HG03469 (cell line): ENCODE results near the gene GMEB2.
A peak's percentile ranks its signal among the peaks of the same experiment; 100 is the strongest.
"Not testable (repeated sequence)": the region's sequence is repeated elsewhere in the genome, so short reads cannot be mapped to it uniquely, and the experiment has no call there.

ENCODE experiments used
- ATAC-seq: cut with Tn5 transposase; IDR thresholded peaks from one replicate; pipeline ENCODE4 v1.9.1; 2021; ENCODE audit warnings: mild to moderate bottlenecking, moderate library complexity, moderate number of reproducible peaks; ENCODE audit not compliant: unreplicated experiment

The GMEB2 gene

DNA sequence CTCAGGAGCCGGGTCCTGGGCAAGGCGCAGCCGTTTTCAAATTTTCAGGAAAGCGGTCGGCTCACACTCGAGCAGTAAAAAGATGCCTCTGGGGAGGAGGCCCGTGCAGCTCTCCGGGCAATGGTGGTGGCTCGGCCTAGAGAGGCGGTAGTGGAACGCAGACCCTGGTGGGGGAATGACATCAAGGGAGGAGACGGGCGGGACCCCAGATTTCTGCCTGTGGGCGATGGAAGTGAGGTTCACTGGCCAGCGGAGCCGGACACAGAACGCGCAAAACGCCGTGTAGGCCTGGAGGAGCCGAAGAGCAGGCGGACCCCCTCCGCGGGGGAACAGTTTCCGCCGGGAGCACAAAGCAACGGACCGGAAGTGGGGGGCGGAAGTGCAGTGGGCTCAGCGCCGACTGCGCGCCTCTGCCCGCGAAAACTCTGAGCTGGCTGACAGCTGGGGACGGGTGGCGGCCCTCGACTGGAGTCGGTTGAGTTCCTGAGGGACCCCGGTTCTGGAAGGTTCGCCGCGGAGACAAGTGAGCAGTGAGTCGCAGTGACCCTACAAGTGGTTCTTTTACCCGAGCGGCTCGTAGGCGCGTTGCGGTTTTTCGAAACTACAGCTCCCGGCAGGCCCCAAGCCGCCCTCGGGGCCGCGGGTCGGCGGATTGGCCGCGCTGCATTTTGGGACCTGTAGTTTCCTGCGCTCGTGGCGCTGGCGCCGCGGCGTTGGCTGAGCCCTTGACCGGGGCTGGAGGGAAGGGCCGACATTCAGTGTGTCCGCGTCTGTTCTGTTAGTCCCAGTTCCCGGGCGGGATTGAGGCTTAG is 31.2 kb upstream of the GMEB2 start, which contains the start of gene RTEL1:
RTEL1 (plus strand) TSS at position 376 of the 812 bp plus-strand sequence. CDS start 1,091 bp downstream, outside the sequence.
- ATAC-seq = peak; percentile 74

DNA sequence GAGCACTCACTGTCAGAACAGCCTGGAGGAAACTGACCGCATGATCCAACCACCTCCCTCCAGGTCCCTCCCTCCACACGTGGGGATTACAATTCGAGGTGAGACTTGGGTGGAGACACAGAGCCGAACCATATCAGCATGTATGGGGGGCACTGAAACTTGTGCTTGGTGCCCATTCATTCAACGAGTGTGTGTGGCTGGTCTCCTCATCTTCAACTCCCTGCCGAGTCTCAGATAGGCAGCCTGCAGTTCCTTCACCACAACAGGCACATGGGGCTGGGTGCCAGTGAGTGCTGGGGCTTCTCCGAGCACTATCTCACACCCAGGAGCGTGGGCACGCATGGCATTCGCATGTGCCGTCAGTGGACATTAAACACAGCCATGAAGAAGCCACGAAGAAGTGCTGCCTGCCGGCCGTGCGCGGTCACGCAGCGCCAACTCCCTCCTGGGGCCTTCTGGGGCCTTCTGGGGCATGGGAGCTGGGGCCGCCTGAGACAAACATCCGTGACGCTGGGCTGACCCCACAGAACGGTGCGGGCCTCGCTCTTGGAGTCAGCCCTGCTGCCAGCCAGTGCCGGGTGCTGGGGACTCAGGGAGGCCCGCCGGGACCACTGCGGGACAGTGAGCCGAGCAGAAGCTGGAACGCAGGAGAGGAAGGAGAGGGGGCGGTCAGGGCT is 30.5 kb upstream of the GMEB2 start:
- no peak for ATAC-seq

DNA sequence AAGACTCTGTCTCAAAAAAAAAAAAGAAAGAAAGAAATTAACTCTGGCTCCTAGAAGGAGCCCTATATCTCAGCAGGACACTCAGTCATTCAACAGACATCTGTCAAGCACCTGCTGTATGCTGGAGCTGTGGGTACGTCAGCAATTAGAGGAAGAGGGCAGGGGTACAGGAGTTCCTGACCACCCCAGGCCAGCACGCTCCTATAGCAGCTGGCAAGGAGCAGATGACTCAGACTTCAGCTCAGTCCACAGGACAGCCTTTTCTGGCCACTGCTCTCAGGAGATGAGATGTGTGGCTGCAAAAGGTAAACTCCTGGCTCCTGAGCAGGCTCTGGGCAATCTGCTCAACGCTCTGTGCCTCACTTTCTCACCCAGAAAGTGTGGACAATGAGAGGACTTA is 29.6 kb upstream of the GMEB2 start:
- ATAC-seq = no peak

DNA sequence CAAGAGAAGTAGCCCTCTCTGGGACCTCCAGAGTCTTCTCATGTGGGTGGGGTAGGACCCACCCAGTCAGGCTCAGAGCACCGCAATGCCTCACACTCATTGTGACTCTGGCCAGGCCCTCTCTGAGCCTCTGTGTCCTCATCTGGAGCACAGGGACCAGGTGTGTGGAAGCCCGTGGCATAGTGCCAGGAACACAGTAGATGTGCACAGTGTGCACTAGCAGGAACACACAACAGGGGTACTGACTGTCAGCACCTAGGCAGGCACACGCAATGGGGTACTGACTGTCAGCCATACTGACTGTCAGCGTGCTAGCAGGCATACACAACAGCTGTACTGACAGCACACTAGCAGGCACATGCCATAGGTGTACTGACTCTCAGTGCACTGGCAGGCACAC is 28.3 kb upstream of the GMEB2 start:
- ATAC-seq = no peak

DNA sequence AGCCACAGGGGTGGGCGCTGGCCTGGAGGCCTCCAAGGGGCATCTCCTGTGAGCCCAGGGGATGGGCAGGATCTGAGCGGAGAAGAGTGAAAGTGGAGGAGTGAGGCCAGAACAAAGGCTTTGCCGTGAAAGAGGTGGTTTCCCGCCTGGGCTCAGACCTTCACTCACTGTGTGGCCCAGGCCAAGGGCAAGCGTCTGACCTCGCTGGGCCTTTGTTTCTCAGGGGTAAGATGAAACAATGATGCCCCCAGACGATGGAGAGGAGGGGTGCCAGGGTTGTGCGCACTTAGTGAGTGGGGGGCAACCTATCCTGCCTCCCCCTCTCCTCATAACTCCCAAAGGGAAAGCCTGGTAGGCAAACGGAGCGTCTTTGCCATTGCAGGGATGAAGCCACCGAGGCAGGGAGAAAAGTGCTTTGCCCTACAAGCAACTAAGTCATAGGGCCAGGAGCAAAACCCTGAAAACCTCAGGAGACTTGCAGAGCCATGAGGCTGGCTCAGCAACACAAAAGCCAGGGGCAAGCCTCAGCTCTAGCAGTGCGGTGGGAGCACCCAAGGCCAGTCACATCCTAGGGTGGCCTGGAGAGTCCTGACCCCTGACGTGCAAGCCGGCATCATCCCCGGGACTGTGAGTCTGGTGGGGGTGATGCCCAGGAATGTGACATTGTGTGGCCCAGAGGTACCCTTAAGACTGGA is 27.2 kb upstream of the GMEB2 start:
- ATAC-seq = no peak

DNA sequence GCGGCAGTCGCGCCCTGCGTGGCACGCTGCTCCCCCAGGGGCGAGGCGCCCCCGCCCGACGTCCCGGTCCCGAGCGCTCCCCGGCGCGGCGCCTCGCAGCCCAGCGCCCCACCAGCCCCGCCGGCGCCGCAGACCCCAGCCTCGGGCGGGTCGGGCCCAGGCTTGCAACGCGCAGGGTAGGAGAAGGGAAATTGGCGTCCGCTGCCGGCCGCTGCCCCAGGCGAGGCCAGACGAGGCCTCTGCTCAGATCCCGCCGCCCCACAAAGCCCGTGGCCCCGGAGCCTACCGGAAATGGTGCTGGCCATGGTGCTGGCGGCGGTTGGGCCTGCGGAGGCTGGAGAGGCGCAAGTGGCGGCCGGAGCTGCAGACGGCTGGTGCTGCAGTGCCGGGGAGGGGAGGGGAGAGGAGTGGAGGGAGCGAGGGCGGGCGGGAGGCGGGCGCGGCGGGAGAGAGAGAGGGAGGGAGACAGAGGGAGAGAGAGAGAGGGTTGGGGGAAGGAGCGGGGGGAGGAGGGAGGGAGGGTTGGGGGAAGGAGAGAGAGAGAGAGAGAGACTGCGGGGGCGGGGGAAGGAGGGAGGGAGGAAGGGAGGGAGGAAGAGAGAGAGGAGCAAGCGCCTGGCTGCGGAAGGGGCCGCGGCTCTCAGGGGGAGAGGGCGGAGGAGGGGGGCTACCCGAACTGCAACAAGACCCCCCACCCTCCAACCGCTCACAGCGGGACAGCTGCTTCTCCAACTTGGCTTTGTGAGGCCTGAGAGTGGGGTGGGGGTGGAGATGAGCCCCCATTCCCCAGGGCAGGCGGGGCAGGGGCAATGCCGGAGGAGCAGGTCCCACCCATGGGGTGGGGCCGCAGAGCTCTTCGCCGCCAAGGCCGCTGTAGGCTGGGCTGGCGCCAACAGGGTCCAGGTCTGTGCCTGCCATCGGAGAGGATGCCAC is 26.4 kb upstream of the GMEB2 start, which contains the start of gene STMN3:
STMN3 (minus strand) TSS at position 384 of the 933 bp plus-strand sequence; CDS start at position 305, 79 bp downstream.
- ATAC-seq = no peak

DNA sequence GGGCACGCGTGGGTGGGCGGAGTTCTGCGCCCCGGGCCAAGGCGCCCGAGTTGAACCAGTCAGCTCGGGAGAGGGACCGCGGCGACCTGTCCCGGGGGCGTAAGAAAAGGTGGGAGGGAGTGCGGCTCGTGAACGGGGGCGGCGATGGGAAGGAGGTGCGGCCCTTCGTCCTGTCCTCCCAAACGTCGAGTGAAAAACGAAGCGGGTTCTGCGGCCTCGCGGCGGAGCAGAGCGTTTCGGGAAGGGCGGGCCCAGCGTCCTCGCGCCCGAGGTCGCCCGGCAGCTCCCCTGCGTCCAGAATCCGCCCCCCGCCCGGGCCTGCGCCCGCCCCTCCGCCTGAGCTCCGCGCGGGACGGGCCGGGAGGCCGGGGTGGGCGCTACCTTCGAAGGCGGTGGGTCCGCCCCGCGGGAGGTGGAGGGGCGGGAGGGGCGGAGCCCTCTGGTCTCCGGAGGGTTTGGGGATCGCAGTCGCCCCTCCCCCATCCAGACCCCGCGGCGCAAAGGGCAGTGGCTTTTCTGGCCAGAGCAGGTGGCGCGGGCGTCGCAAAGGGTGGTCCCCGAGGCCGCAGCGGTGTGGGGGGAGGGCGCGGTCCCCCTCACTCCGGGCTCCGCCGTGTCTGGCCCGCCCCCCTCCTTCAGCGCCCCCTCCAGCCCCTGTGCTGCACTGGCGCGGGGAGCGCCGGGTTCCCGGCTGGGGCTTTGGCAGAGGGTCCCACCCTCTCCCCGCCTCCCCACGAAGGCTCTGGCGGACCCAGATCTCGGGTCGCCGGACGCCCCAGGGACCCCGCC is 25.5 kb upstream of the GMEB2 start:
- no peak for ATAC-seq

DNA sequence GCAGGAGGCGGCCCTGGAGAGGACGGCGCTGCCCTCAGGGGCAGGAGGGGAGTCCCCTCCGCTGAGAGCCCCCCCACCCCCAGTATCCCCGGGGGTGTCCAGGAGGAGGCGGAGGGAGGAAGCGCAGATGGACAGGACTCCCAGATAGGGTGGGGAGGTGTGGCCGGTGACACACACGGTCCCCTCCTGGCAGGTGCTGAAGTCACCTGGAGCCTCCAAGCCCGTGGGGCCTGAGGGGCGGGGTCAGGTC is 25.0 kb upstream of the GMEB2 start:
- ATAC-seq = no peak

DNA sequence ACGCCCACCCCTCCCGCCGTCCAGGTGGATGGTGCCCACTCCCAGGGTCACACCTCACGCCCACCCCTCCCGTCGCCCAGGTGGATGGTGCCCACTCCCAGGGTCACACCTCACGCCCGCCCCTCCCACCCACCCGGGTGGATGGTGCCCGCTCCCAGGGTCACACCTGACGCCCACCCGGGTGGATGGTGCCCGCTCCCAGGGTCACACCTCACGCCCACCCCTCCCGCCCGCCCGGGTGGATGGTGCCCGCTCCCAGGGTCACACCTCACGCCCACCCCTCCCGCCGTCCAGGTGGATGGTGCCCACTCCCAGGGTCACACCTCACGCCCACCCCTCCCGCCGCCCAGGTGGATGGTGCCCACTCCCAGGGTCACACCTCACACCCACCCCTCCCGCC is 23.6 kb upstream of the GMEB2 start:
- not testable (repeated sequence) for ATAC-seq

DNA sequence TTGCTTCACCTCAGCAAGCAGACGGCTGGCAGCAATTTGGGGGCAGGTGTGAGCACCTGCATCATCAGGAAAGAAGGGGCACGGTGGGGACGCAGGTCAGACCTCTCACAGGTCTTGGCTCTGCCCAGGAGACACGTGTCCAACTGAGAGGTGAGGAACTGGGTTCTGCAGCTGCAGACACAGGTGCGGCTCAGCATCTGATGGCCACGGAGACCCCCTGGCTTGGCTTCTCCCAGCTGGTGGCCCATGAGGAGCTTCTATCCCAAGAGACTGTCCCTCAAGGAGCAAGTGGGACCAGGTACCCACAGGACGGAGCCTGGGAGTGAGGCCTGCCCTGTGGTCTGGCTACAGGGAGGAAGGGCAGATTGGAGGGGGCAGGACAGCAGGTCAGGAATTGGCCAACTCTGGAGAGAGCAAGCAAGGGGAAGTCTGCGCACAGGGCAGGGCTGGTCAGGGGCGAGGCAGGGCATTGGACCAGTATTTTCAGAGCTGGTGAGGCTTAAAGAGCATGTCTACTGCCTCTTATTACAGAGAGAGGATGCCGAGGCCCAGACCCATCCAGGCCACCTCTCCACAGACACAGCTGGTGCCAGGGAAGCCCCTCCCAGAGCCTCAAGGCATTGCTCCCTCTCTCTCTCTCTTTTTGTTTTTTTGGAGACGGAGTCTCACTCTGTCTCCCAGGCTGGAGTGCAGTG is 22.1 kb upstream of the GMEB2 start:
- ATAC-seq = no peak

DNA sequence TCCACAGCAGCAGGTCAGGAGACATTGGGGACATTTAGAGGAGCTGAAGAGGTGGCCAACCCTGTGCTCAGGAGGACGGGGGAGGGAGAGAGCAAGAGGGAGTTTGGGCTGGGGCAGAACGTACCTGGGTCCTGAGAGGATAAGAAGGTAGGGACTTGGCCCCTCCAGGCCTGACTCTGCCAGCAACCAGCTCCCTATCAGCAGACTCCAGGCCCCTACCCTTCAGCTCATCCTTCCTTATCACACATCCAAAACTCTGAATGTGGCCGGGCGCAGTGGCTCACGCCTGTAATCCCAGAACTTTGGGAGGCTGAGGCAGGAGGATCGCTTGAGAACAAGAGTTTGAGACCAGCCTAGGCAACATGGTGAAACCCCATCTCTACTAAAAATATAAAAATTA is 21.3 kb upstream of the GMEB2 start:
- ATAC-seq = no peak

DNA sequence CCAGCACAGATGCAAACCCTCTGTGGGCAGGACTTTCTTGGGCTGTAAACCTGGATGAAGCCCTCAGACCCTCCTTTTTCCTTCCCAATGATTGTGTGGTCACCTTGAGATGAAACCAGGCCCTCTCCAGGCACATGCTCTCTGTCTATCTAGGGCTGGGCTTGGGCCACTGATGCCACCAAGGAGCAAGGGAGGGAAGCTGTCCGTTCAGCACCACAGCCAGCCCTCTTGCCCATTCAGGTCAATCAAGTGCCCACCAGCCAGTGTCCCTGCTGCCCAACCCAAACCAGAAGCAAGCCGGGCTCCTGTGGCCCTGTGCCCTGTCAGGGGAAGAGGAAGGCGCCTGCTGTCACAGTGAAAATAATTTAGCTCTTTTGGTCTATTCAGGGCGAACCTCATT is 18.3 kb upstream of the GMEB2 start:
- ATAC-seq = no peak

DNA sequence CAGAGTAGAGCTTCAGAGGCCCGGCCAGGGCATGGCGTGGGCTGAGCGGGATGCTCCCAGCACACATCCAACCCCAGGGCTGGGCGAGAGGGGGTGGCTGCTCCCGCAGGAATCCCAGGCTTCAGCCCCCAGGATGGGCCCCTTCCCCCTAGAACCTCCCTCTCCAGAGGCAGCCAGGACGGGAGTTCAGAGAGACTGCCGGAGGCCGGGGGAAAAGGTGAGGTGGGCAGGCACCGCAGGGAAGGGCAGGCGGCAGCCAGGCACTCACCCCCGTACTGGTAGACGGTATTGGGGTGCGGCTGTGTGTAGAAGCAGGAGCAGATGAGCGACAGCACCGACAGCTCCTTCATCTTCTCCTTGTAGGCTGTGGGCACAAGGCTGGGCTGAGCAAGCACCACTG is 17.0 kb upstream of the GMEB2 start:
- ATAC-seq = no peak

DNA sequence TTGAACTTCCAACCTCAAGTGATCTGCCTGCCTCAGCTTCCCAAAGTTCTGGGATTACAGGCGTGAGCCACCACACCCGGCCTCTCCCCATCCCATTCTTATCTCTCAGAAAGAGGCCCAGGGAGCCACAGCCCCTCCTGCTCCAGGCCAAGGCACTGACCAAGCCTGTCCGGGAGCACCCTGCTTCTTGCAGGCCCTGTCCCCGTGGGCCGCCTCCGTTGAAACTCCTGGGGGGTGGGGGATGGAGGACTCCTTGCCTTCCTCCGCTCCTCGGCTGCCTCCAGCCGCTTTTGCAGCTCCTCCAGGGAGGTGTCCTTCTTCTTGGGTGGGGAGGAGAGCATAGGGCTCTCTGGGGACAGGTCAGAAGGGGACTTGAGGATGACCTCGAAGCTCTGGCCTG is 16.6 kb upstream of the GMEB2 start:
- no peak for ATAC-seq

DNA sequence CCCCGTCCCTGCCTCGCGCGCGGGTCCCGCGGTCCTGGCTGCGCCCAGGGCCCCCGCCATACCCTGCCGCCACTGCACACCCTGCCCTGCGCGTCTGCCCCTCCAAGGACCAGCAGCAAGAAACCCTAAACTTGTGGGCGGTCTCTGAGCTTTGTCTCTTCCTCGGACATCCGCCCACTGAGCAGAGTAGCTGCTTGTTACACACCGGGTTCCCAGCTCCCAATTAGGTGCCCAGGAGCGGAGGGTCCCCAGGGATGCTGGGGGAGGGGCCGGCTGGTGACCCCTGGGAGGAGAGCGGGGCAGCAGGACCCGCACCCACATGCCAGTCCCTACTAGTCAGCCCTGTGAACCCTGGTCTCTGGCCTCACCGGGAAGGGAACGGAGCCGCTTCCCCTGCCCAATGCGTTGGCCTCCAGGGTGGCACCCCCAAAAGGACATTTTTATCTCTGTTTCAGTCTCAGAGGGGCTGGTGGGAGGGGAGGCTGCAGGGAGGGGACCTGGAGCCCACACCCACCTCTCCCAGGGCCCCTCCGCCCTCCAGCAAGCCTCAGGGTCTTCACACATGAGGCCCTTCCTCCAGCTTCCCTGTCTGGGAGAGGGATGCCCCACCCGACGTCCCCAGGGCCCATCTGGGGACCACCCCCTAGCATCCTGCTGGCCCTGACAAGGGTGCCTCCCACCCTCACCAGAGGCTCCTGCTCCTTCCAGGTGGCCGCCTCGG is 15.8 kb upstream of the GMEB2 start:
- no peak for ATAC-seq

DNA sequence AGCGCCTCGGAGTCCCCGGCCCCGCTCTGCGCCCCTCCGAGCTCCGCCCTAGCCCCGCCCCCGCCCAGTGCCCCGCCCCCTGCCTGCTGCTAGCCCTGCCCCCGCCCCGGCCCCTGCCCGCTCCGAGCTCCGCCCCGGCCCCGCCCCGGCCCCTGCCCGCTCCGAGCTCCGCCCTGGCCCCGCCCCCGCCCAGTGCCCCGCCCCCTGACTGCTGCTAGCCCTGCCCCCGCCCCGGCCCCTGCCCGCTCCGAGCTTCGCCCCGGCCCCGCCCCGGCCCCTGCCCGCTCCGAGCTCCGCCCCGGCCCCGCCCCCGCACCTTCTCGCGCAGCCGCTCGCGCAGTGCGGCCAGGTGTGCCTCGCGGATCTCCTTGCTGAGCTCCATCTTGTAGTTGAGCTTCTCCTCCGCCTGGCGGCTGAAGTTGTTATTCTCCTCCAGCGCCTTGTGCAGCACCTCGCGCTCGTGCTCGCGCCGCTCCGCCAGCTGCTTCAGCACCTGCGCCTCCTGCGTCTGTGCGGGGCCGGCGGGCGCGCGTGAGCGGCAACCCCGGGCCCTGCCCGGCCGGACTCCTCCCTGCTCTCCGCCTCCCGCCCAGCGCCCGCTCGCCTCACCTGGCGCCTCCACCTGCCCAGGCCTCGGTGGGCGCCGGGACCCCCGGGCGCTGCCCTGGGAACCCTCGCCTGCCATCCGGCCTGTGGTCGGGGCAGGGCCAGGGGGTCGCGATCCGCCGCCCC is 15.1 kb upstream of the GMEB2 start:
- ATAC-seq = peak; percentile 59

DNA sequence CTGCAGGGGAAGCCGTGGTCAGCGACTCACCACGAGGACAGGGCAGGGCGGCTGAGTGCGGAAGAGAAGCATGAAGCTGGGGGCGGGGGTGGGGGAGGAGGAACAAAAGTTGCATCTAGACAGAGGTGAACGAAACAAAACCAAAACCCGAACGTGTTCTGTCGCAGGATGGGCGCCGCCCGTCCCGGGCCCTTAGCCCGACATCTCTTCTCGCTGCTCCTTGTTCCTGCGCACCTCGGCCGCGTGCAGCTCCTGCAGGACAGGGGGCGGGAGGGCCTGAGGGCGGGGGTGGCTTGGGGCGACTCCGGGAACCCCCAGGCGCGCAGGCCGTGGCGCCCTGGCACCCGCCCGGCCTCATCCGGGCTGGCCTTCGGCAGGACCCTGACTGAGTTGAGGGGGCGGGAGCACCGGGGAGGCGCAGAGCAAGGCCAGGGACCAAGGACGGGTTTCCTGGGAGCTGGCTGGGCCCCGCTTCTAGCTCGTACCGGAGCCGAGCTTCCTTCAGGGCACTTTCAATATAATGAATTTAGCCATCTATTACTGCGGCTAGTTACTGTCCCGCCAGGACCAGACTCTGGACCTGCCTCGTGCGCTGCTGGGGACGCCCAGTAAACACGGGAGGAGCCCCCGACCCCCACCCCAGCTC is 14.4 kb upstream of the GMEB2 start:
- ATAC-seq = no peak

DNA sequence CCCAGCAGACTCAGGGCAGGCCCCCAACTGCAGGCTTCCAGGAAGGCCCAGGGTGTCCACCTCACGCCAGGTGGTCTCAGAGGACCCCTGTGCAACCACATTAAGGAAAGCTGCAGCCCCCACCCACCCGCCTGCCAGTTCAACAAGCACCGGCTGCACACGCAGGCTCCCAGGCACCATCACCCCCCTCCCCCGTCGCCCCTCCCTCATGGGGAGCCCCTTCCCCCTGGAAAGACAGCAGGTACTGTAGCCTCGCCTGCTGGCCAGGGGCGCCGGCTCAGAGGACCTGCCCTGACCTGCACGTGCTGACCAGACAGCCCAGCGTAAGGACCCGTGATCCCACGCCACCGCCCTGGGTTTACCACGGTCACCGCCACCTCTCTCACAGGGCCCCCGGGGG is 13.8 kb upstream of the GMEB2 start:
- not testable (repeated sequence) for ATAC-seq
